Liver (tissue), 9 donors: ENCODE data around the gene NEK1. TPM values are rescaled to one million over a fixed set of nuclear protein-coding genes. Genes with fewer than 3 reads are reported as not detected.

Source experiments
- DNase-seq: peaks from one replicate; pipeline ENCODE4 v3.0.0-alpha.2; 2017; ENCODE audit warnings: low spot score
- H3K27ac ChIP-seq, 2 donors: one replicate each; pipeline ENCODE4 v1.7.0; 2013; ENCODE audit warnings: inconsistent platforms in 2 of 2, low read length in 2 of 2, control low read depth in 1 of 2, low read depth in 1 of 2, mild to moderate bottlenecking in 1 of 2
- H3K27me3 ChIP-seq, 4 donors: one replicate each; pipeline versions ENCODE4 v1.6.1 to v1.7.0; 2013; ENCODE audit warnings: low read length in 3 of 4, inconsistent platforms in 1 of 4, mild to moderate bottlenecking in 1 of 4, moderate library complexity in 1 of 4; ENCODE audit not compliant: control insufficient read depth in 4 of 4, insufficient read depth in 4 of 4
- H3K36me3 ChIP-seq, 4 donors: one replicate each; pipeline versions ENCODE4 v1.6.1 to v1.7.0; 2013; ENCODE audit warnings: low read length in 3 of 4, mild to moderate bottlenecking in 3 of 4, low read depth in 1 of 4, moderate library complexity in 1 of 4; ENCODE audit not compliant: control insufficient read depth in 4 of 4, insufficient read depth in 3 of 4
- H3K4me1 ChIP-seq, 4 donors: one replicate each; pipeline versions ENCODE4 v1.6.1 to v1.7.0; 2013; ENCODE audit warnings: low read length in 3 of 4, mild to moderate bottlenecking in 3 of 4, moderate library complexity in 1 of 4; ENCODE audit not compliant: control insufficient read depth in 4 of 4, insufficient read depth in 4 of 4
- H3K4me3 ChIP-seq, 3 donors: one replicate each; pipeline versions ENCODE4 v1.6.1 to v1.7.0; 2013; ENCODE audit warnings: low read length in 3 of 3, control low read depth in 1 of 3, low read depth in 1 of 3, mild to moderate bottlenecking in 1 of 3
- H3K9ac ChIP-seq, 2 donors: one replicate each; pipeline ENCODE4 v1.7.0; 2013; ENCODE audit warnings: low read length in 2 of 2, mild to moderate bottlenecking in 2 of 2, moderate library complexity in 2 of 2, control low read depth in 1 of 2, low read depth in 1 of 2
- H3K9me3 ChIP-seq, 4 donors: one replicate each; pipeline versions ENCODE4 v1.6.1 to v1.7.0; 2013; ENCODE audit warnings: low read length in 3 of 4; ENCODE audit not compliant: control insufficient read depth in 4 of 4
- ATF3 ChIP-seq: IDR thresholded peaks from 2 replicates; pipeline ENCODE4 v1.6.1; 2016; ENCODE audit warnings: antibody characterized with exemption
- CTCF ChIP-seq: fragments of 150-350 bp; IDR thresholded peaks from 2 replicates; pipeline ENCODE4 v1.5.1; 2017; ENCODE audit warnings: improper control_type of control experiment, low read depth, low read length; ENCODE audit not compliant: missing input control
- EGR1 ChIP-seq, 2 donors: IDR thresholded peaks; 2 replicates each; pipeline ENCODE4 v1.6.1; 2016 to 2018; ENCODE audit warnings: antibody characterized with exemption in 2 of 2, low read depth in 2 of 2
- FOXA1 ChIP-seq: IDR thresholded peaks from 2 replicates; pipeline ENCODE4 v1.6.1; 2016; ENCODE audit warnings: antibody characterized with exemption
- FOXA2 ChIP-seq: IDR thresholded peaks from 2 replicates; pipeline ENCODE4 v1.6.1; 2016; ENCODE audit warnings: antibody characterized with exemption
- GABPA ChIP-seq, 2 donors: IDR thresholded peaks in 1 of 2; conservative IDR thresholded peaks in 1 of 2; 2 replicates each; pipeline ENCODE4 v1.6.1; 2016; ENCODE audit warnings: antibody characterized with exemption in 2 of 2, mild to moderate bottlenecking in 1 of 2, moderate library complexity in 1 of 2
- HNF4A ChIP-seq, 2 donors: conservative IDR thresholded peaks; 2 replicates each; pipeline ENCODE4 v1.6.1; 2016; ENCODE audit warnings: antibody characterized with exemption in 2 of 2, mild to moderate bottlenecking in 2 of 2
- HNF4G ChIP-seq: IDR thresholded peaks from 2 replicates; pipeline ENCODE4 v1.6.1; 2016; ENCODE audit warnings: antibody characterized with exemption
- JUND ChIP-seq, 2 donors: IDR thresholded peaks; 2 replicates each; pipeline ENCODE4 v1.6.1; 2016; ENCODE audit warnings: antibody characterized with exemption in 2 of 2
- MAX ChIP-seq: IDR thresholded peaks from 2 replicates; pipeline ENCODE4 v1.6.1; 2016; ENCODE audit warnings: antibody characterized with exemption
- RAD21 ChIP-seq, 2 donors: IDR thresholded peaks; 2 replicates each; pipeline ENCODE4 v1.6.1; 2016; ENCODE audit warnings: antibody characterized with exemption in 2 of 2, mild to moderate bottlenecking in 2 of 2
- REST ChIP-seq: IDR thresholded peaks from 2 replicates; pipeline ENCODE4 v1.6.1; 2016; ENCODE audit warnings: antibody characterized with exemption, mild to moderate bottlenecking
- RXRA ChIP-seq, 2 donors: IDR thresholded peaks; 2 replicates each; pipeline ENCODE4 v1.6.1; 2017 to 2018; ENCODE audit warnings: antibody characterized with exemption in 2 of 2, mild to moderate bottlenecking in 1 of 2
- SP1 ChIP-seq: IDR thresholded peaks from 2 replicates; pipeline ENCODE4 v1.6.1; 2018; ENCODE audit warnings: antibody characterized with exemption, mild to moderate bottlenecking
- TAF1 ChIP-seq: conservative IDR thresholded peaks from 2 replicates; pipeline ENCODE4 v1.6.1; 2016; ENCODE audit warnings: antibody characterized with exemption, mild to moderate bottlenecking
- YY1 ChIP-seq: IDR thresholded peaks from 2 replicates; pipeline ENCODE4 v1.6.1; 2016; ENCODE audit warnings: antibody characterized with exemption, mild to moderate bottlenecking
- ZBTB33 ChIP-seq: IDR thresholded peaks from 2 replicates; pipeline ENCODE4 v1.6.1; 2016; ENCODE audit warnings: antibody characterized with exemption
- WGBS: extraction: QIAGEN DNeasy Blood & Tissue Kit; methylation state at CpG from one replicate; pipeline ENCODE4 v1.1.7; 2013; 5-methylcytosine and 5-hydroxymethylcytosine counted together
- polyA plus RNA-seq, 2 donors: library from polyadenylated mRNA; stranded (reverse) in 1 of 2; unstranded in 1 of 2; fragments of 200-250 nt in 1 of 2; fragments of >200 nt in 1 of 2; fragmentation: Nextera tagmentation in 1 of 2; extraction: Ambion mirVana in 1 of 2; gene quantifications; one replicate each; pipeline versions ENCODE4 v1.2.1 to v1.2.3, GENCODE V29; 2013 to 2015
- total RNA-seq, 2 donors: library from RNA; depleted of rRNA; stranded (reverse); fragments of >200 nt; gene quantifications; one replicate each; pipeline ENCODE4 v1.2.3, GENCODE V29; 2014
- donor health status: healthy.
- donor health status: healthy.
- donor health status: healthy.
- donor health status: healthy.
- donor health status: healthy.

NEK1 gene
- total and polyA plus RNA-seq, 4 donors, result 1.8 to 10.2 (median 5.3) TPM

- no peak for TF ChIP-seq MAX
- TF ChIP-seq FOXA1, result no peak
- TF ChIP-seq RXRA (IDR thresholded peaks at IDR 0.05), result no peak
- no peak for TF ChIP-seq SP1
- no peak for TF ChIP-seq JUND (IDR thresholded peaks at IDR 0.05)
- TF ChIP-seq ATF3, result no peak
- no peak for TF ChIP-seq YY1
- TF ChIP-seq REST, result no peak
- TF ChIP-seq ZBTB33, result no peak
- no peak for TF ChIP-seq HNF4G
- TF ChIP-seq EGR1 (IDR thresholded peaks at IDR 0.05; ENCODE audit: low read depth in 2 of 2), result no peak
- no peak for TF ChIP-seq HNF4A (conservative IDR thresholded peaks at IDR 0.05)
- TF ChIP-seq RAD21 (IDR thresholded peaks at IDR 0.05), result no peak
- TF ChIP-seq GABPA (IDR thresholded peaks at IDR 0.05 in 1 of 2, conservative IDR thresholded peaks at IDR 0.05 in 1 of 2), result no peak
- no peak for TF ChIP-seq CTCF
- no peak for TF ChIP-seq TAF1
- TF ChIP-seq FOXA2, result no peak
- DNase-seq, result no peak
- Histone ChIP-seq H3K36me3 (peaks cover 0 to 6% (median 0%) of the 10 kb centered on the region in 4 donors), H3K4me3 (no peak overlapping the region), H3K27me3 (no peaks in the 10 kb centered on the region), H3K9ac (no peak overlapping the region), H3K4me1 (no peaks in the 10 kb centered on the region), H3K27ac (no peak overlapping the region), H3K9me3 (no peaks in the 10 kb centered on the region)
- 87% methylated on average over 4 of the region's 4 CpGs for WGBS
These were observed 44.5 kb downstream of the NEK1 start for GRCh38 chr4:169567916-169568315.
